Measurements from ENCODE around the gene ZNF700.
"Not testable (repeated sequence)": the region's sequence is repeated elsewhere in the genome, so short reads cannot be mapped to it uniquely, and the experiment has no call there.

Gene ZNF700

GRCh38 chr19:11978492-11979100, 53.7 kb downstream of the ZNF700 start:
- no peak for FAIRE-seq
- no peak for DNase-seq (ENCODE audit: insufficient read length)
- TF ChIP-seq POLR2A (IDR thresholded peaks at IDR 0.05; ENCODE audit: low read depth, low read length) (no peak), TAF1 (IDR thresholded peaks at IDR 0.05; ENCODE audit: borderline replicate concordance, low read depth, low read length) (no peak), POLR2AphosphoS5 (IDR thresholded peaks at IDR 0.05; ENCODE audit: low read depth, low read length) (no peak)

GRCh38 chr19:11979527-11979926, 54.6 kb downstream of the ZNF700 start:
- TF ChIP-seq POLR2AphosphoS5 (IDR thresholded peaks at IDR 0.05; ENCODE audit: low read depth, low read length) (no peak), TAF1 (IDR thresholded peaks at IDR 0.05; ENCODE audit: borderline replicate concordance, low read depth, low read length) (no peak), POLR2A (IDR thresholded peaks at IDR 0.05; ENCODE audit: low read depth, low read length) (no peak)
- DNase-seq (ENCODE audit: insufficient read length): no peak
- no peak for FAIRE-seq

- TF ChIP-seq TAF1 (IDR thresholded peaks at IDR 0.05; ENCODE audit: borderline replicate concordance, low read depth, low read length): no peak
- TF ChIP-seq POLR2AphosphoS5 (IDR thresholded peaks at IDR 0.05; ENCODE audit: low read depth, low read length): no peak
- TF ChIP-seq POLR2A (IDR thresholded peaks at IDR 0.05; ENCODE audit: low read depth, low read length): no peak
- FAIRE-seq (no peak), DNase-seq (ENCODE audit: insufficient read length) (no peak)
These were observed 57.6 kb downstream of the ZNF700 start for GRCh38 chr19:11982526-11982925.

- no peak for FAIRE-seq
- no peak for DNase-seq (ENCODE audit: insufficient read length)
- TF ChIP-seq POLR2AphosphoS5 (IDR thresholded peaks at IDR 0.05; ENCODE audit: low read depth, low read length) (no peak), TAF1 (IDR thresholded peaks at IDR 0.05; ENCODE audit: borderline replicate concordance, low read depth, low read length) (no peak), POLR2A (IDR thresholded peaks at IDR 0.05; ENCODE audit: low read depth, low read length) (no peak)
These were observed 60.1 kb downstream of the ZNF700 start for GRCh38 chr19:11984986-11985385.

GRCh38 chr19:11986754-11987153, 61.8 kb downstream of the ZNF700 start:
- FAIRE-seq (no peak), DNase-seq (ENCODE audit: insufficient read length) (no peak)
- TF ChIP-seq POLR2A (IDR thresholded peaks at IDR 0.05; ENCODE audit: low read depth, low read length): no peak
- TF ChIP-seq POLR2AphosphoS5 (IDR thresholded peaks at IDR 0.05; ENCODE audit: low read depth, low read length): no peak
- TF ChIP-seq TAF1 (IDR thresholded peaks at IDR 0.05; ENCODE audit: borderline replicate concordance, low read depth, low read length): no peak

GRCh38 chr19:11987405-11988281, 62.7 kb downstream of the ZNF700 start:
- peak; percentile 79; the same call in 1 of the 2 replicates for TF ChIP-seq TAF1 (IDR thresholded peaks at IDR 0.05; ENCODE audit: borderline replicate concordance, low read depth, low read length)
- peak; percentile 87 for TF ChIP-seq POLR2AphosphoS5 (IDR thresholded peaks at IDR 0.05; ENCODE audit: low read depth, low read length)
- peak; percentile 92 for TF ChIP-seq POLR2A (IDR thresholded peaks at IDR 0.05; ENCODE audit: low read depth, low read length)
- DNase-seq (ENCODE audit: insufficient read length): peak; percentile 89
- FAIRE-seq: peak; percentile 90

GRCh38 chr19:11989112-11989456, 64.2 kb downstream of the ZNF700 start:
- FAIRE-seq (no peak), DNase-seq (ENCODE audit: insufficient read length) (no peak)
- TF ChIP-seq POLR2AphosphoS5 (IDR thresholded peaks at IDR 0.05; ENCODE audit: low read depth, low read length) (no peak), TAF1 (IDR thresholded peaks at IDR 0.05; ENCODE audit: borderline replicate concordance, low read depth, low read length) (no peak), POLR2A (IDR thresholded peaks at IDR 0.05; ENCODE audit: low read depth, low read length) (no peak)

- FAIRE-seq; DNase-seq (ENCODE audit: insufficient read length): not testable (repeated sequence)
These were observed 67.0 kb downstream of the ZNF700 start for GRCh38 chr19:11991921-11992320.

GRCh38 chr19:11995174-11995573, 70.3 kb downstream of the ZNF700 start:
- no peak for FAIRE-seq
- DNase-seq (ENCODE audit: insufficient read length): no peak

More at GRCh38 chr19:11995174-11995573, 70.3 kb downstream of the ZNF700 start:
- TF ChIP-seq TAF1 (IDR thresholded peaks at IDR 0.05; ENCODE audit: borderline replicate concordance, low read depth, low read length) (no peak), POLR2A (IDR thresholded peaks at IDR 0.05; ENCODE audit: low read depth, low read length) (no peak), POLR2AphosphoS5 (IDR thresholded peaks at IDR 0.05; ENCODE audit: low read depth, low read length) (no peak)

Measured in GM12892 (cell line).